AG10803 (cell line): ENCODE measurements around the gene RBM10.

Experiments
- DNase-seq: peaks from one replicate; pipeline ENCODE4 v3.0.0; 2010; ENCODE audit warnings: low read depth
- H3K4me3 ChIP-seq: 2 replicates; pipeline ENCODE4 v1.5.1; 2011; ENCODE audit warnings: mild to moderate bottlenecking, low read length, control low read depth
- TF ChIP-seq, protein P1 (sequence below): conservative IDR thresholded peaks from 2 replicates; pipeline ENCODE4 v1.5.1; 2011; ENCODE audit warnings: mild to moderate bottlenecking, low read length, control low read depth, inconsistent platforms

The RBM10 gene

DNA sequence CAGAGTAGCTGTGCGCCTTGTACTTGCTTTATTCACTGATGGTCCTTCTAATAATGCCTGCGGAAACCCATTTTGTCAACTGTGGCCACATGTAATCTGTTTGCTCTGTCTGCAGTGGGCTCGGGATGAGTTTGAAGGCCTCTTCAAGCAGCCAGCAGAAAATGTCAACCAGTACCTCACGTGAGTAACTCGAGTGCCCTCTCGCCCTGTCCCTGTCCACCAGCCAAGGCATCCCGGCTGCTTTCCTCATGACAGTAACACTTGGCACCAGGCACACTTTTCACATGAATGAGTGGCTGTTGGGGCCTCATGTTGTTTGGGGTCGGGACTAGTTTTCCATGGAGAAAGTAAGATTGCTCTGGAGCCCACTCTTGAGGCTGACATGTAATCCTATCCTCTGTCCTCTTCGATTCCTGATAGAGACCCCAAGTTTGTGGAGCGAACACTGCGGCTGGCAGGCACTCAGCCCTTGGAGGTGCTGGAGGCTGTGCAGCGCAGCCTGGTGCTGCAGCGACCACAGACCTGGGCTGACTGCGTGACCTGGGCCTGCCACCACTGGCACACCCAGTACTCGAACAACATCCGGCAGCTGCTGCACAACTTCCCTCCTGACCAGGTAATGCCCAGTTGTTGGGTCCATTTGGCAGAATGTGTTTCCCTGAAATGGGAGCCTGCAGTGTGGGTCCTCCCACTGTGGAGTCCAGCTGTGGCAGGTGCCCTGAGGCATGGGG, 64.7 kb downstream of the RBM10 start:
- TF ChIP-seq, protein P1, sequence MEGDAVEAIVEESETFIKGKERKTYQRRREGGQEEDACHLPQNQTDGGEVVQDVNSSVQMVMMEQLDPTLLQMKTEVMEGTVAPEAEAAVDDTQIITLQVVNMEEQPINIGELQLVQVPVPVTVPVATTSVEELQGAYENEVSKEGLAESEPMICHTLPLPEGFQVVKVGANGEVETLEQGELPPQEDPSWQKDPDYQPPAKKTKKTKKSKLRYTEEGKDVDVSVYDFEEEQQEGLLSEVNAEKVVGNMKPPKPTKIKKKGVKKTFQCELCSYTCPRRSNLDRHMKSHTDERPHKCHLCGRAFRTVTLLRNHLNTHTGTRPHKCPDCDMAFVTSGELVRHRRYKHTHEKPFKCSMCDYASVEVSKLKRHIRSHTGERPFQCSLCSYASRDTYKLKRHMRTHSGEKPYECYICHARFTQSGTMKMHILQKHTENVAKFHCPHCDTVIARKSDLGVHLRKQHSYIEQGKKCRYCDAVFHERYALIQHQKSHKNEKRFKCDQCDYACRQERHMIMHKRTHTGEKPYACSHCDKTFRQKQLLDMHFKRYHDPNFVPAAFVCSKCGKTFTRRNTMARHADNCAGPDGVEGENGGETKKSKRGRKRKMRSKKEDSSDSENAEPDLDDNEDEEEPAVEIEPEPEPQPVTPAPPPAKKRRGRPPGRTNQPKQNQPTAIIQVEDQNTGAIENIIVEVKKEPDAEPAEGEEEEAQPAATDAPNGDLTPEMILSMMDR: no peak
- no peak overlapping the region for H3K4me3 ChIP-seq
- DNase-seq: no peak

DNA sequence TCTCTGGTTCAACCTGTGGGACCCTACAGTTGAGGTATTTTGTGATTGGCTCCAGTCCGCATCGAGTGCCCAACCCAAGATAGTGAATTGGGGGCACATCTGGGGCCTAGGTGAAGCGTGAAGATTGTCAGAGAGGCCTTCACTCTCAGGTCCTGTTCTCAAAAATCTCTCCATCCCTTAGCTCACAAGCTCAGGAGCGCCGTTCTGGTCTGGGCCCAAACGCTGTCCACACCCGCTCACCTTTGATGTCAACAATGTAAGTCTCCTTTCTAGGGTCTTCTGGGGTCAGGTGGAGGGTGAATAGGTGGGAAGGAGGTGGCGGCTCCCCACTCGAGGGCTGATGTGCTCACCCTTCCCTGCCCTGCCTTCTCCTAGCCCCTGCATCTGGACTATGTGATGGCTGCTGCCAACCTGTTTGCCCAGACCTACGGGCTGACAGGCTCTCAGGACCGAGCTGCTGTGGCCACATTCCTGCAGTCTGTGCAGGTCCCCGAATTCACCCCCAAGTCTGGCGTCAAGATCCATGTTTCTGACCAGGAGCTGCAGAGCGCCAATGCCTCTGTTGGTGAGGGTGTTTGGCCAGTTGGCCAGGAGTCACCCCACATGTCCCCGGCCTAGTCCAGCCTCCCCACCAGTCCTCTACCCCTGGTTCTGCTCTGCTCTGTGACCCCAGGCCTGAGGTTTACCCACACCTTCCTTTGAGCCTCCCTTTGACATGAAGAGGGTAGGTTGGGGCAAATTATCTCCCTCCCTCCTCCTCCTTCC, 65.8 kb downstream of the RBM10 start:
- DNase-seq: no peak
- TF ChIP-seq, protein P1: no peak
- H3K4me3 ChIP-seq: no peak overlapping the region

DNA sequence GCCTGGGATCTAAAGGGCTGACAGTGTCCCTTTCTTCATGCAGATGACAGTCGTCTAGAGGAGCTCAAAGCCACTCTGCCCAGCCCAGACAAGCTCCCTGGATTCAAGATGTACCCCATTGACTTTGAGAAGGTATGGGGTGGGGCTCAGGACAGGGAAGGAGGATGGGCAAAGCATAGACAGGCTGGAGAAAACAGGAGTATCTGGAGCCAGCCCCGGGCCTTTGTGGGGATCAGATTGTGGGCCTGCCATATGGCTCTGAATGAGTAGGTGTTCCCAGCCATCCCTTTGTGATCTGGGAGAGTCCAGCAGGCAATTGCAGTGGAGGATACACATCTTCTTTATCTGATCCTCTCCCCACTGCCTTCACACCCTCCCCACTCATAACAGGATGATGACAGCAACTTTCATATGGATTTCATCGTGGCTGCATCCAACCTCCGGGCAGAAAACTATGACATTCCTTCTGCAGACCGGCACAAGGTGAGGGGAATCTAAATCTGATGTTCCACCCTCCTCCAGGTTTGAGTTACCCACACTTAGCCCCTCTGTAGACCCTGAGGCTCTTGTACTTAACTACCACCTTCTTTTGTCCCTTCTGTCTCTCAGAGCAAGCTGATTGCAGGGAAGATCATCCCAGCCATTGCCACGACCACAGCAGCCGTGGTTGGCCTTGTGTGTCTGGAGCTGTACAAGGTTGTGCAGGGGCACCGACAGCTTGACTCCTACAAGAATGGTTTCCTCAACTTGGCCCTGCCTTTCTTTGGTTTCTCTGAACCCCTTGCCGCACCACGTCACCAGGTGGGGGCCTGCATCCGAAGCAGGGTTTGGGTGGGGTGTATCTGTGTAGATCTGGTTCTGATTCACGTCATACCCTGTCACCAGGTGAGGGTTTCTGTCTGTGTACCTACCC, 67.6 kb downstream of the RBM10 start:
- no peak for DNase-seq
- H3K4me3 ChIP-seq: no peak overlapping the region
- TF ChIP-seq, protein P1: no peak

DNA sequence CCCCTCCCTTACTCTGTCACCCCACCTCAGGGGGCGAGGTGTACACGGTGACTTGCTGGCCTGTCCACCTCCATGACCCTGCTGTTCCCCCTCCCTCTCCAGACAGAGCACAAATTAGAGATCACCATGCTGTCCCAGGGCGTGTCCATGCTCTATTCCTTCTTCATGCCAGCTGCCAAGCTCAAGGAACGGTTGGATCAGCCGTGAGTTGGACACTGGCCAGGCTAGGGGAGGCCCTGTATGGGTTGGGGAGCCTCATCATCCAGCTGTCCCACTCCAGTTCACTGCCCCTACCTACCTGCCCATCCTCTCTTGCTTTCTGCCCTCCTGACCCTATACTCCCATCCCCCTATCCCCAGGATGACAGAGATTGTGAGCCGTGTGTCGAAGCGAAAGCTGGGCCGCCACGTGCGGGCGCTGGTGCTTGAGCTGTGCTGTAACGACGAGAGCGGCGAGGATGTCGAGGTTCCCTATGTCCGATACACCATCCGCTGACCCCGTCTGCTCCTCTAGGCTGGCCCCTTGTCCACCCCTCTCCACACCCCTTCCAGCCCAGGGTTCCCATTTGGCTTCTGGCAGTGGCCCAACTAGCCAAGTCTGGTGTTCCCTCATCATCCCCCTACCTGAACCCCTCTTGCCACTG, 69.5 kb downstream of the RBM10 start:
- TF ChIP-seq, protein P1: no peak

DNA sequence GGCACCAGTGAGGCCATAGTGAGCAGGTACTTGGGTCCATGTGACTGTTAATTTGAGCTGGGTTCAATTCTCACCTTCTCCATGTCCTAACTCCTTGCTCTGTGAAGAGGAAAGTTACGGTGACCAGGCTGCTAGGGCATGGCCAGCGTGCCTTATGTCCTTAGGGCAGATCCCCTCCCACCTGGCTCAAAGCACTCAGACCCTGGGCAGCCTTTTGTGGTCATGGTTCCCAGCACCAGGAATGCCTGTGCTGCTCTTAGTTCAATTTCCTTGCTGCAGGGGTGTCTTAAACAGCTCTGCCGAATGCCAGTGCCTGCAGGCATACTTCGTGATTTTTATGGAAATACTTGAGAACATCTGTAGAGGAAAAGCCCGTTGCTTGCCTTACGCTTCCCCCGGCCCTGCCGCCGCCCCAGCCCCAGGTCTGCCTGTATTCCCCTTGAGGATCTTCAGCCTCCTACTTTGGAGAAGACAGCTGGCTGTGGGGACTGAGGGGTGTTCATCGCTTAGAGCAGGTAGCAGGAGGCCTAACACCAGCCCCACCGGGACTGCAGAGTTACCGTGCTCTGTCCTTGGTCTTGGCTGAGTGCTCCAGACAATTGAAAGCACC, 70.4 kb downstream of the RBM10 start:
- DNase-seq: no peak
- TF ChIP-seq, protein P1: no peak
- no peak overlapping the region for H3K4me3 ChIP-seq

More for the DNA sequence above, 69.5 kb downstream of the RBM10 start:
- no peak overlapping the region for H3K4me3 ChIP-seq
- DNase-seq: no peak

DNA sequence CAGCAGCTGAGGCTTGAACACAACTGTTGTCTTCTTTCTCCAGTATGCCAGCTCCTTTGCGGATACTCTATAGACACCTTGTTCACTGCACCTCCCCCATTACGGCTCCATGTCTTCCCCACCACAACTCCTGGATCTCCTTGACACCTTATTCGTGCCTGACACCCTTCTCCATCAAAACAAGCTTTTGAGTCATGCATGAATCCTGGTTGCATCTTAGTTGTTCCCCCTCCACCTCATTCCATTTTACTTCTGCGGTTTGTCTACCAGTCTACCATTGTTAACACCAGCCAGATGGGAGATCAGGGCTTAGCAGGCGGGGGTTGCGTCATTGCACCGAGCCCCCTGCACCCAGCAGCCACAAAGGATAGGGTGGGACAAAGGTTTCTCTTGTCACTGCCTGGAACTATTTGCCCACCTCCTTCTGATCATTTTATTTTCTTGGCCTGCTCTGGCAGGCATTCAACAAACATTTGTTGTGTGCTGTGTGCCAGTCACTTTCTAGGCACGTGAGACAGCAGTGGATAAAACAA, 71.4 kb downstream of the RBM10 start:
- DNase-seq: no peak
- no peak overlapping the region for H3K4me3 ChIP-seq
- TF ChIP-seq, protein P1: no peak
